Lung (tissue), 12 donors: ENCODE data around the gene ALG11. TPM values are rescaled to one million over a fixed set of nuclear protein-coding genes. Genes with fewer than 3 reads are reported as not detected.
"Not testable (repeated sequence)": the region's sequence is repeated elsewhere in the genome, so short reads cannot be mapped to it uniquely, and the experiment has no call there.

Experiments used
- ATAC-seq: fragments of 200-7000 bp; cut with Tn5 transposase; one replicate; pipeline ENCODE4 v1.9.1; 2020; ENCODE audit warnings: moderate number of reproducible peaks; ENCODE audit not compliant: insufficient read depth, low FRiP score
- DNase-seq, 3 donors: peaks; one replicate each; pipeline ENCODE4 v3.0.0-alpha.2; 2013 to 2017
- H3K27ac ChIP-seq, 2 donors: one replicate each; pipeline ENCODE4 v1.5.1; 2013; ENCODE audit warnings: mild to moderate bottlenecking in 2 of 2, moderate library complexity in 2 of 2, control low read depth in 1 of 2, inconsistent platforms in 1 of 2, low read depth in 1 of 2, low read length in 1 of 2
- H3K27me3 ChIP-seq, 3 donors: one replicate each; pipeline ENCODE4 v1.5.1; 2013; ENCODE audit warnings: low read length in 2 of 3; ENCODE audit not compliant: control insufficient read depth in 3 of 3, insufficient read depth in 3 of 3
- H3K36me3 ChIP-seq, 4 donors: one replicate each; pipeline ENCODE4 v1.5.1; 2013; ENCODE audit warnings: low read length in 4 of 4, mild to moderate bottlenecking in 1 of 4, moderate library complexity in 1 of 4; ENCODE audit not compliant: control insufficient read depth in 4 of 4, insufficient read depth in 4 of 4
- H3K4me1 ChIP-seq, 5 donors: one replicate each; pipeline ENCODE4 v1.5.1; 2013; ENCODE audit warnings: low read length in 5 of 5, mild to moderate bottlenecking in 2 of 5, moderate library complexity in 1 of 5; ENCODE audit not compliant: control insufficient read depth in 5 of 5, insufficient read depth in 5 of 5
- H3K4me3 ChIP-seq: one replicate; pipeline ENCODE4 v1.5.1; 2013; ENCODE audit warnings: mild to moderate bottlenecking, control low read depth, moderate library complexity
- H3K9ac ChIP-seq, 2 donors: one replicate each; pipeline ENCODE4 v1.5.1; 2013; ENCODE audit warnings: low read length in 2 of 2, control low read depth in 1 of 2; ENCODE audit not compliant: insufficient read depth in 1 of 2
- H3K9me3 ChIP-seq, 4 donors: one replicate each; pipeline ENCODE4 v1.5.1; 2013; ENCODE audit warnings: low read length in 3 of 4, mild to moderate bottlenecking in 1 of 4, moderate library complexity in 1 of 4; ENCODE audit not compliant: control insufficient read depth in 4 of 4, insufficient read depth in 3 of 4
- CTCF ChIP-seq: IDR thresholded peaks from 2 replicates; pipeline ENCODE4 v1.5.1; 2012; ENCODE audit warnings: mild to moderate bottlenecking; ENCODE audit errors: control extremely low read depth, extremely low read depth
- WGBS, 2 donors: extraction: QIAGEN DNeasy Blood & Tissue Kit; methylation state at CpG; one replicate each; pipeline ENCODE4 v1.1.7; 2013; 5-methylcytosine and 5-hydroxymethylcytosine counted together
- polyA plus RNA-seq, 2 donors: library from polyadenylated mRNA; stranded (reverse); fragments of 200-250 nt; gene quantifications; one replicate each; pipeline ENCODE4 v1.2.1, GENCODE V29; 2013
- total RNA-seq, 2 donors: library from RNA; depleted of rRNA in 1 of 2; stranded (reverse); fragments of >200 nt in 1 of 2; gene quantifications; one replicate each; pipeline ENCODE4 v1.2.1, GENCODE V29; 2014 to 2021
- donor health status: control.
- donor health status: control.
- donor health status: Bipolar disorder and iron deficiency.
- donor health status: healthy.
- donor health status: DM: yes; HTN: yes; CAD: no.

ALG11 gene
- total and polyA plus RNA-seq, 4 donors = 5.3 to 31.3 (median 16.5) TPM

- H3K9ac ChIP-seq = no peak overlapping the region
- TF ChIP-seq CTCF = no peak
- WGBS, 2 donors = 81 to 86% methylated on average over 7 of the region's 7 CpGs
- no peak for ATAC-seq
- H3K27ac ChIP-seq = no peak overlapping the region
- H3K4me1 ChIP-seq = no peaks in the 10 kb centered on the region
- no peaks in the 10 kb centered on the region for H3K36me3 ChIP-seq
- no peak overlapping the region for H3K4me3 ChIP-seq
- H3K9me3 ChIP-seq = peaks cover 0 to 2% (median 0%) of the 10 kb centered on the region in 4 donors
- no peak for DNase-seq
- H3K27me3 ChIP-seq = no peaks in the 10 kb centered on the region
These were observed 39.2 kb downstream of the ALG11 start for GRCh38 chr13:52051400-52051799.

GRCh38 chr13:52053460-52053859 lies 41.3 kb downstream of the ALG11 start:
- Histone ChIP-seq H3K27ac (no peak overlapping the region), H3K9ac (no peak overlapping the region), H3K4me1 (no peaks in the 10 kb centered on the region), H3K4me3 (no peak overlapping the region), H3K36me3 (no peaks in the 10 kb centered on the region), H3K27me3 (no peaks in the 10 kb centered on the region), H3K9me3 (peaks cover 0 to 2% (median 0%) of the 10 kb centered on the region in 4 donors)
- 94 to 95% methylated on average over 4 of the region's 4 CpGs for WGBS, 2 donors
- TF ChIP-seq CTCF = no peak
- no peak for DNase-seq
- ATAC-seq = no peak

- H3K4me1 ChIP-seq, H3K9ac ChIP-seq, H3K36me3 ChIP-seq, ATAC-seq, DNase-seq, H3K4me3 ChIP-seq, H3K27me3 ChIP-seq, H3K9me3 ChIP-seq: not testable (repeated sequence)
- WGBS, 2 donors = 79 to 81% methylated on average over 3 of the region's 3 CpGs
- H3K27ac ChIP-seq = peak overlapping the region in 1 of 2 donors; percentile 54
These were observed 48.9 kb downstream of the ALG11 start for GRCh38 chr13:52061064-52061463.

GRCh38 chr13:52061587-52061986 lies 49.4 kb downstream of the ALG11 start:
- Histone ChIP-seq H3K27me3 (no peaks in the 10 kb centered on the region), H3K9me3 (peaks cover 0 to 3% (median under 1%) of the 10 kb centered on the region in 4 donors), H3K4me3 (no peak overlapping the region), H3K9ac (no peak overlapping the region), H3K27ac (peak overlapping the region in 1 of 2 donors; percentile 54), H3K4me1 (peaks cover 0 to 5% (median 0%) of the 10 kb centered on the region in 5 donors), H3K36me3 (no peaks in the 10 kb centered on the region)
- no peak for TF ChIP-seq CTCF
- ATAC-seq = no peak
- DNase-seq = no peak
- WGBS, 2 donors = 22 to 30% methylated on average over 3 of the region's 3 CpGs
